Prostate gland (tissue), 1 donor: ENCODE results near the gene NOTCH1.

ENCODE experiments used
- POLR2A ChIP-seq: fragments of 450-650 bp; IDR thresholded peaks from one replicate; pipeline ENCODE4 v1.6.1; 2016; ENCODE audit warnings: antibody characterized with exemption, mild to moderate bottlenecking
- POLR2AphosphoS5 ChIP-seq: sonication (generic); formaldehyde crosslinking; IDR thresholded peaks from one replicate; pipeline ENCODE4 v1.6.1; 2017; ENCODE audit warnings: antibody characterized with exemption

- TF ChIP-seq POLR2AphosphoS5: peak; percentile 54
- TF ChIP-seq POLR2A: peak; percentile 20
These were observed 12.1 kb downstream of the NOTCH1 start for GRCh38 chr9:136533775-136534157.
